GM06990 (cell line): Measurements from ENCODE around the gene DDX24.

Experiments
- DNase-seq: peaks from one replicate; pipeline ENCODE4 v3.0.0-alpha.2; 2011; ENCODE audit not compliant: insufficient read length; ENCODE audit errors: extremely low read depth
- H3K27me3 ChIP-seq: replicated peaks from 2 replicates; pipeline ENCODE4 v1.6.0; 2011; ENCODE audit warnings: low read length; ENCODE audit not compliant: control insufficient read depth, insufficient read depth
- H3K36me3 ChIP-seq: 2 replicates; pipeline ENCODE4 v1.5.1; 2011; ENCODE audit warnings: low read length; ENCODE audit not compliant: control insufficient read depth, insufficient read depth
- H3K4me3 ChIP-seq: replicated peaks from 2 replicates; pipeline ENCODE4 v1.5.1; 2011; ENCODE audit warnings: low read depth, mild to moderate bottlenecking, control low read depth, low read length
- TF ChIP-seq, protein P1 (sequence below): IDR thresholded peaks from 2 replicates; pipeline ENCODE4 v1.5.1; 2011; ENCODE audit warnings: low read length, control low read depth, mild to moderate bottlenecking, inconsistent platforms; ENCODE audit not compliant: insufficient read depth, poor library complexity, severe bottlenecking

The DDX24 gene

DNA sequence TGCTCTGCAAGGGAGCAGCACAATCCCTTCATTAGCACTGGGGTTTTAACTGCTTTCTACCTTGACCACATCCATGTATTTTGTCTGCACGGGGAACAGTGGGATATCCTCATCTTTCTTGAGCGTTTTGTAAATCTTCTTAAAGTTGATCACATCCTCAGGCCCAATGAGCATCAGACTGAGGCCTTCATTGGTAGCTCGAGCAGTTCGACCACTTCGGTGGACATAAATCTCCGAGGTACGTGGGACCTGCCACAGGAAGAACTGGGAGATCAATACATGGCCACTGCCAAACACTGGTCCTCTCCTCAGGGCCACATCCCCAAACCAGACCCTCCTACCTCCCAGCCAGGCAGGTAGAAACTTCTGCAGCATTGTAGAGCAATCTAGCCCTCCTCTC is 26.1 kb downstream of the DDX24 start:
- Histone ChIP-seq H3K27me3 (no peaks in the 10 kb centered on the region), H3K4me3 (no peak overlapping the region), H3K36me3 (peaks cover 31% of the 10 kb centered on the region)
- DNase-seq, result no peak
- TF ChIP-seq, protein P1, sequence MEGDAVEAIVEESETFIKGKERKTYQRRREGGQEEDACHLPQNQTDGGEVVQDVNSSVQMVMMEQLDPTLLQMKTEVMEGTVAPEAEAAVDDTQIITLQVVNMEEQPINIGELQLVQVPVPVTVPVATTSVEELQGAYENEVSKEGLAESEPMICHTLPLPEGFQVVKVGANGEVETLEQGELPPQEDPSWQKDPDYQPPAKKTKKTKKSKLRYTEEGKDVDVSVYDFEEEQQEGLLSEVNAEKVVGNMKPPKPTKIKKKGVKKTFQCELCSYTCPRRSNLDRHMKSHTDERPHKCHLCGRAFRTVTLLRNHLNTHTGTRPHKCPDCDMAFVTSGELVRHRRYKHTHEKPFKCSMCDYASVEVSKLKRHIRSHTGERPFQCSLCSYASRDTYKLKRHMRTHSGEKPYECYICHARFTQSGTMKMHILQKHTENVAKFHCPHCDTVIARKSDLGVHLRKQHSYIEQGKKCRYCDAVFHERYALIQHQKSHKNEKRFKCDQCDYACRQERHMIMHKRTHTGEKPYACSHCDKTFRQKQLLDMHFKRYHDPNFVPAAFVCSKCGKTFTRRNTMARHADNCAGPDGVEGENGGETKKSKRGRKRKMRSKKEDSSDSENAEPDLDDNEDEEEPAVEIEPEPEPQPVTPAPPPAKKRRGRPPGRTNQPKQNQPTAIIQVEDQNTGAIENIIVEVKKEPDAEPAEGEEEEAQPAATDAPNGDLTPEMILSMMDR, result no peak

DNA sequence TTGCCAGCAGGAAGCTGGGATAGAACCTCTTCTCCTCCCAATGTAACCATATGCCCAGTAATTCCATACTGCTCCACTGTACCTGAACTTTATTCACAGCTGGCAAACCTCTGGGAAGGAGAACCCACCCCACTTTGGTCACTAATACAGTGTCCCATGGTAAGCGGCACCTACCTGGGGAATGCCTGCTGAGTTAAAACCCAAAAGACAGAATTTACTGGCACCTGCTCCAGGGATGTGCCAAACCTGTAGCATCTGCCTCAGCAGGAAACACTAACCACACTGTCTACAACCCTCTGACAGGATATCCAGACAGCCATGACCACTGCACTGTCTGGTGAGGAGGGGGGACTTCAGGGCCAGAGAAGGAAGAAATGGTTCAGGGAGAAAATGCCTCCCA is 26.6 kb downstream of the DDX24 start:
- Histone ChIP-seq H3K4me3 (no peak overlapping the region), H3K36me3 (peaks cover 31% of the 10 kb centered on the region), H3K27me3 (no peaks in the 10 kb centered on the region)
- TF ChIP-seq, protein P1, result no peak
- no peak for DNase-seq

DNA sequence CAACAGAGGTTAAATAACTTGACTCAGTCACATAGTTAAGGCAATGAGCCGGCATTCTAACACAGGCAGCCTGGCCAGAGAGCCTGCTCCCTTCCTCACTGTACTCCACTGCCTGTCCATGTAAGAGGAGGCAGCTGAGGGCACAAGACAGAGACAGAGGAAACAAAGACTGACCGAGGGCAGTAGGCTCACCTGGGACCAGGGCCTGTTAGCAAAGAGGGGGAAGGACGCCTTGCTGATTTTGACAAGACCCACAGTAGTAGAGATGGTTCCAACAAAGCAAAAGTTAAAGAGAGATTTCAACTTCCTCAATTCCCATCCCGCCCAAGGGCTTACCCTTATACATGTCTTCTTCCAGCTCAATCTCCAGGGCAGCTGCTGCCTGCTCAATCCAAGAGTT is 28.3 kb downstream of the DDX24 start:
- H3K4me3 ChIP-seq, result no peak overlapping the region
- TF ChIP-seq, protein P1, result no peak
- peaks cover 37% of the 10 kb centered on the region for H3K36me3 ChIP-seq

DNA sequence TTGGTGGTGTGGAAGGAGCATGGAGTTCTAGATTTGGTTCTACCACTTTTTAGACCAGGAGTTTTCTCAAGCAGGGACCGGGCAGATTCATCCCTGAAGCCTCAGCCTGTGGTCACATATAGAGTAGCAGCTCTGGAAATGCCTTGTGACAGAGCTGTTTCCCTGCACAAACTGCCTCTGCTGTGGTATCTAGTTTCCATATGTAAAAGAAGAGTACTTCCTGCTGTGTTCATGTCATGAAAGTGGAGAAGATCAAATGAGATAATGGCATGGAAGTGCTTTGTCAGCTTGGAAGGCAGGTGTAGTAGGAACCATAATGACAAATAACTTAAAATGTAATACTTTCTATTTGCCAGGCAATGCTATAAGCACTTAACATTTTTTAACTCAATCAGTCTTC is 28.8 kb downstream of the DDX24 start:
- H3K36me3 ChIP-seq, result peaks cover 39% of the 10 kb centered on the region
- no peaks in the 10 kb centered on the region for H3K27me3 ChIP-seq
- DNase-seq, result no peak
- TF ChIP-seq, protein P1, result no peak
- no peak overlapping the region for H3K4me3 ChIP-seq

More for the DNA sequence above, 28.3 kb downstream of the DDX24 start:
- no peak for DNase-seq
- no peaks in the 10 kb centered on the region for H3K27me3 ChIP-seq

DNA sequence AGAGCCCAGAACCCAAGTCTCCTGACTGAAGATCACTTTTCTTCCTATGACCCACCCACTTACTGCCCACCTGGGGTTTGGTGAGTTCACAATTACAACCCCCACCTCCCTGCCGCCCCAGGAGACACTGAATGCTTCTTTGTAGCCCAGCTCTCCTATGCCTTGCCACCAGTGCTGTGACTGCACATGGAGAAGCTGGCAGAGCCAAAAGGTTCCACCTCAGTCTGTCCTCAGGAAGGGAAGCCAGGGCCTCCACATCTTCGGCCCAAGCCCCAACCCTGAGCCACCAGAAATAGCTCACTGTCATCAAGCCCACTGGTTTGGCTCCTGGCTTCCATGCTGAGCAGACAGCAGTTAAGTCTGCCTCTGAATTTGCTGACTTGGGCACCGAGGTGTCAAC is 29.2 kb downstream of the DDX24 start:
- H3K4me3 ChIP-seq, result no peak overlapping the region
- H3K36me3 ChIP-seq, result peaks cover 39% of the 10 kb centered on the region
- TF ChIP-seq, protein P1, result no peak
- no peaks in the 10 kb centered on the region for H3K27me3 ChIP-seq
- DNase-seq, result no peak

DNA sequence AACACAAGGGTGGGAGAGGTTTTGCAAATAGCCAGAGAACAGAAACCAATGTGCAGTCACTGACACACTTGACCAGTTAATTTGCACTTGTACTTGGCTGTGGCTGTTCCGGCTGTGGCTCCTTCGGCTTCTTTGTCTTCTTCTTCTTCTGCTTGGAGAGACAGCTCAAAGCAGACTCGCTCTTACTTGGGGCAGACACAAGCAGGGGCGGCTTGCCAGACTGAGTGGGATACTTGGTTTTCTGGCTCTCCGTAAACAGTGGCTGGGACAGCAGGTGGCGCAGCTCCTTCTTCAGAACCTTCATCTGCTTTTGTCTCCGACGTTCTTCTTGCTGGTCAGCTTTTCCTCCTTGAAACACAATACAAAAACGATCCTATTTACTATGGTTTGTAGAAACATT is 29.9 kb downstream of the DDX24 start:
- peaks cover 39% of the 10 kb centered on the region for H3K36me3 ChIP-seq
- no peak for DNase-seq
- no peaks in the 10 kb centered on the region for H3K27me3 ChIP-seq
- TF ChIP-seq, protein P1, result peak; percentile 29
- no peak overlapping the region for H3K4me3 ChIP-seq
